ENCODE data around the gene WDR53.

Gene WDR53

DNA sequence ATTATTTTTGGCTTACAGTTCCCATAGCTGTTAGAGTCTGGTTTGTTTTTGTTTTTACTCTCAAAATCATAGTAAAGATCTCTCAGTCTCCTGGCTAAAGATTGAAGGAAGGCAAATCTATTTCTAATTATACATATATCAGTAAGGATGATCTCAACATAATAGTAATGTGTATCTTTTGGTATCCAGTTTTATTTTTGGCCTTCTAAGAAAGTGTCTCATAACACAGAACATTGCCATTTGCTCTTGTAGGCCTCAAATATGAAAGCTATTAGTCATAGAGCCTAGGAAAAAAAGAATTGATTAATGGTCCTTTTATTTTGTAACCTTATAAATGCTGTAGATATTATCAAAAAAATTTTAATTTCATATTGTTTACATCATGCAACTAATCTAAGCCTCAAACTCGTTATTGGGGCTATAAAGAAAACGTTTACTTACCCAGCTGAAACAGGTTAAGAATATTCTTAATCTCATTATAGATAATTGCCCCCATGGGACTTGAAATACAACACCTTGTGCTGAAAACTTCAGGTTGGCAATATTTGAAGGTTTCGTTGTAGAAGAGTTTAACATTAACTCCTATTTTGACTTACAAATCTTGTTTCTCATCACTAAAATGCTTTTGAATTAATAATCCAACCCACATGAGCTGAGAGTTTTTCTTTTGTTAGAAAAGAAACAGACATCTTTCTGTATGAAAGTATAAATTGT, 16.8 kb upstream of the WDR53 start:
- TF ChIP-seq, protein P1, sequence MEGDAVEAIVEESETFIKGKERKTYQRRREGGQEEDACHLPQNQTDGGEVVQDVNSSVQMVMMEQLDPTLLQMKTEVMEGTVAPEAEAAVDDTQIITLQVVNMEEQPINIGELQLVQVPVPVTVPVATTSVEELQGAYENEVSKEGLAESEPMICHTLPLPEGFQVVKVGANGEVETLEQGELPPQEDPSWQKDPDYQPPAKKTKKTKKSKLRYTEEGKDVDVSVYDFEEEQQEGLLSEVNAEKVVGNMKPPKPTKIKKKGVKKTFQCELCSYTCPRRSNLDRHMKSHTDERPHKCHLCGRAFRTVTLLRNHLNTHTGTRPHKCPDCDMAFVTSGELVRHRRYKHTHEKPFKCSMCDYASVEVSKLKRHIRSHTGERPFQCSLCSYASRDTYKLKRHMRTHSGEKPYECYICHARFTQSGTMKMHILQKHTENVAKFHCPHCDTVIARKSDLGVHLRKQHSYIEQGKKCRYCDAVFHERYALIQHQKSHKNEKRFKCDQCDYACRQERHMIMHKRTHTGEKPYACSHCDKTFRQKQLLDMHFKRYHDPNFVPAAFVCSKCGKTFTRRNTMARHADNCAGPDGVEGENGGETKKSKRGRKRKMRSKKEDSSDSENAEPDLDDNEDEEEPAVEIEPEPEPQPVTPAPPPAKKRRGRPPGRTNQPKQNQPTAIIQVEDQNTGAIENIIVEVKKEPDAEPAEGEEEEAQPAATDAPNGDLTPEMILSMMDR (conservative IDR thresholded peaks at IDR 0.05) = no peak
- no peak overlapping the region for H3K27ac ChIP-seq

DNA sequence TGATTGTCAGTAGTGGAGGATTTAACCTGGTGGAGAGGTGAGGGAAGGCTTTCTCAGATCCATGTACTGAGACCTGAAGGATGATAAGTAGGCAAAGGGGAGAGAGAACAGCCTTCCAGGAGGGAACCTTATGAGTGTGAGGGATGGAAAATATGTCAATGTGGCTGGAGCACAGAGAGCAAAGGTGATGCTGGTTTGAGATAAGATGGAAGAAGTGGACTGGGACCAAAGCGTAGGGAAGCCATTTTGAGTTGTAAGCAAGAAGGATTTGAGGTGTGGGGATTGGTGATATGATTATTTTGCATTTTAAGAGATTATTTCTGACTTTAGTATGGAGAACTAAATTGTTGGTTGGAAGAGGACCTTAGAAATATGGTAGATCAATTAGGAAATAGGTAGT, 4.0 kb upstream of the WDR53 start:
- no peak overlapping the region for H3K27ac ChIP-seq
- TF ChIP-seq, protein P1 (conservative IDR thresholded peaks at IDR 0.05) = no peak

DNA sequence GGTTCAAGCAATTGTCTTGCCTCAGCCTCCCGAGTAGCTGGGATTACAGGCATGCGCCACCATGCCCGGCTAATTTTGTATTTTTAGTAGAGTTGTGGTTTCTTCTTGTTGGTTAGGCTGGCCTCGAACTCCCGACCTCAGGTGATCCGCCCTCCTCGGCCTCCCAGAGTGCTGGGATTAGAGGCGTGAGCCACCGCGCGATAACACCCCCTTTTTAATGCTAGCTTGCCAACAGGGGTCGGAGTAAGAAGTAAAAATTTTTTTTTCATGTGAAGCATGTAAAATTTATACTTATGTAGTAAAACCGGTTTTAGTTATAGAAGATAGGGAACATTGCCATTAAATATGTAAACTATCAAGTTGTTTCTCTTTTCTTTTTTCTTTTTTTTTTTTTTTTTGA, 2.0 kb upstream of the WDR53 start:
- H3K27ac ChIP-seq = peak overlapping the region; percentile 80

DNA sequence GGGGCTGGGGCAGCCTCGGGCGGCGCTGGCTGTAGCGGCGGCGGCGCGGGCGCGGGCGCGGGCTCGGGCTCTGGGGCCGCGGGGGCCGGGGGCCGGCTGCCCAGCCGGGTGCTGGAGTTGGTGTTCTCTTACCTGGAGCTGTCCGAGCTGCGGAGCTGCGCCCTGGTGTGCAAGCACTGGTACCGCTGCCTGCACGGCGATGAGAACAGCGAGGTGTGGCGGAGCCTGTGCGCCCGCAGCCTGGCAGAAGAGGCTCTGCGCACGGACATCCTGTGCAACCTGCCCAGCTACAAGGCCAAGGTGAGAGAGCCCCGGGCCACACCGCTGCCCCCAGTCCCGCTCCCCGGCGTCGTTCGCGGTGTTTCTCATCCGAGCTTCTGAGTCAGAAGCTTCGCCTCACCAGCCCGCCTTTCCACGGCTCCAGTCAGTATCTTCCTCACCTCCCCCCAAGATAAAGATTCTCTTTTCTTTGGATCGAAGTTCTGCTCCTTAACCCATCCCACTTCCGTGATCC, 706 bp upstream of the WDR53 start:
- peak overlapping the region; percentile 80 for H3K27ac ChIP-seq
- TF ChIP-seq, protein P1 (conservative IDR thresholded peaks at IDR 0.05) = no peak

DNA sequence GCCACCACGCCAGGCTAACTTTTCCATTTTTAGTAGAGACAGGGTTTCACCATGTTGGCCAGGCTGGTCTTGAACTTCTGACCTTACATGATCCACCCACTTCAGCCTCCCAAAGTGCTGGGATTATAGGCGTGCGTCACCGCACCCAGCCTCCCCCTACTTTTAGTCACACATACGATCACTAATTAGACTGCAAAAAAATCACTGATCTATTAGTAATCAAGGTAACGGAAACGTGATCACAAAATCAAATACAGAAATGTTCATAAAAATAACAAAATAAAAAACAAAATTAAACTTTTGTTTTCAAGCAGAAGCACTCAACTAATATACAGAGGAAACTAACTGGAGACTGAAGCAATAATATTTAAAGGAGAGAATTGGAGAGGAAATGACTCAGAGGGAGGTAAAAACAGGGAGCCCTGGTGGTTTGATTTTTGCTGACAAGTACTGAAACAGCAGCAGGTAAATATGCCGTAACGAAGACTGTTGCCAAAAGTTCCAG, 4.6 kb downstream of the WDR53 start:
- TF ChIP-seq, protein P1 (conservative IDR thresholded peaks at IDR 0.05) = no peak
- no peak overlapping the region for H3K27ac ChIP-seq

DNA sequence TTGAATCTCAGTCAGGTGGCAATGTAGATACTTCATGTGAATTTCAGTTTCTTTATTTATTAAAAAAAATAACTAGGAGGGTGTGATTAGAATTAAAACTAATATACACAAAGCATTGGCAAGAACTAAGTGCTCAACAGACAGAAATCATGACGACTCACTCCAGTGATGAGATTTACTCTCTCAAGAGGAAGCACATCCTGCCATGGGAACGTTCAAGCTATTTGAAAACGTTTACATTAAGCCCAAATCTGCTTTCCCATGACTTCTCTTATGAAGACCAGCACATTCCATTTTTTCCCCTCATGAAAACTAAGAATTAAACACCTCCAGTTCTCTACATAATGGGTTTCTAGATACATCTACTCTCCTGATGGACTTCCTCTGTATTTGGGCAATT, 8.5 kb downstream of the WDR53 start:
- TF ChIP-seq, protein P1 (conservative IDR thresholded peaks at IDR 0.05) = no peak
- no peak overlapping the region for H3K27ac ChIP-seq

DNA sequence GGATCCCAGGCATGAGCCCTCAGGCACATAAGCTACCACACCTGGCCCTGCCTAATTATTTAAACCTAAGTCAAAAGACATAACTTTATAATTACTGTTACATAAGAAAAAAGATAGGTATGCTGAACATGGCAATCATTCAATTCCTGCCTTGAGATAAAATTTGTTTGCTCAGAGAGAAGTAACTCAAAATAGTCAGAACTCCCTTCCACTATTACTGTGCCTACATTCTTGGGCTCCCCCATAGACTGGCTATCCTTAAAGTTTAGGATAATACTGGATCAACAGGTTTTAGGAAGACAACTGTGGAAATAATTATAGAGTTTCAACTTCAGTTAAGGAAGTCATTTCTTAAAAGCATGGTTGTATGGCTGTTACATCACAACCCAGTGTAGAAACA, 9.9 kb downstream of the WDR53 start:
- H3K27ac ChIP-seq = no peak overlapping the region
- TF ChIP-seq, protein P1 (conservative IDR thresholded peaks at IDR 0.05) = no peak

DNA sequence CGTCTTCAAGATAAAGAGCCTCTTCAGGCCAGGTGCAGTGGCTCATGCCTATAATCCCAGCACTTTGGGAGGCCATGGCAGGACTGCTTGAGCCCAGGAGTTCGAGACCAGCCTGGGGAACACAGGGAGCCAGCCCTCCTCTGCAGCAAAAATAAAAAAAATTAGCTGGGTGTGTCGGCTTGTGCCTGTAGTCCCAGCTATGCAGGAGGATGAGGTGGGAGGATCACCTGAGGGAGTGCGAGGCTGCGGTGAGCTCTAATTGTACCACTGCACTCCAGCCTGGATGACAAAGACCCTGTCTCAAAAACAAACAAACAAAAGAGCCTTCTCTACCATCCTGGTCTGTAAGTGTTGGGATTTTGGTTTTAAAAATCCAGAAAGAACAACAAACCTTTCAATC, 11.1 kb downstream of the WDR53 start:
- TF ChIP-seq, protein P1 (conservative IDR thresholded peaks at IDR 0.05) = no peak
- no peak overlapping the region for H3K27ac ChIP-seq
